GM18498 (cell line): ENCODE results near the gene CD247.
A peak's percentile ranks its signal among the peaks of the same experiment; 100 is the strongest.
"Not testable (repeated sequence)": the region's sequence is repeated elsewhere in the genome, so short reads cannot be mapped to it uniquely, and the experiment has no call there.

ENCODE experiments used
- ATAC-seq: cut with Tn5 transposase; IDR thresholded peaks from one replicate; pipeline ENCODE4 v1.9.1; 2021; ENCODE audit warnings: mild to moderate bottlenecking, moderate library complexity; ENCODE audit not compliant: unreplicated experiment

The CD247 gene

DNA sequence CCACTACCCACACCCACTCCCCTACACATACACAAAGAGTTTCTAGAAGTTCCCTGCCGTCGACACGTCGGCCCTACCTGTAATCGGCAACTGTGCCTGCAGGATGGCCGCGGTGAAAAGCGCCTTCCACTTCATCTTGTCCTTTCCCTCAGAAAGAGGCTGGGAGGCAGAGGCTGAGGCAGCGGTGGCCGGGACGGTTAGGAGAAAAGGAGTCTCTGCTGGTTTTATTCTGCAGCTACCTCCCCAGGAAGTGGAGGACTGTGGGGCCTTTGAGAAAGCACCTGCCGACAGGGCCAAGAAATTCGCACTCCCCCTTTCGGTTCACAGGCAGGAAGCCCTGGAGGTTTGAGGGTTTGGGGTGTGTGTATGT, at the start of gene CD247:
Gene CD247, minus strand, starts transcription at position 199 of the 370 bp plus-strand sequence. Its CDS starts 64 bp downstream, at position 135.
- ATAC-seq, result no peak

DNA sequence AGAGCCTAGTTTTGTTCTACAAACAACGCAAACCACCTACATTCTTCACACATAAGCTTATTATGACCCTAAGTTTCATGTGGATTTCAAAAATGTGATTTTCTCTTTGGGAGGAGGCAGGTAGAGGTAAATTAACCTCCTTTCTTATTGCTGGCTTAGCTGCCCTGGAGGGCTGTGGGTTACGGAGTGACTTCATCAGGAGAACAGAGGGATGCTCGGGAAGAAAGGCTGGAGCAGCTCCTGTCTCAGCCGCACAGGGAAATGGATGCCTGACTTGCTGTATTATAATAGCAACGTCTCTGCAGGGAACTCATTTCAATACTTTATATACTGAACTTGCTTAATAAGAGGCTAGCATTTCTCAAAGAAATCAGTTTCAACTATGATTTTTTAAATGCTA, 49.3 kb upstream of the CD247 start:
- ATAC-seq, result no peak

DNA sequence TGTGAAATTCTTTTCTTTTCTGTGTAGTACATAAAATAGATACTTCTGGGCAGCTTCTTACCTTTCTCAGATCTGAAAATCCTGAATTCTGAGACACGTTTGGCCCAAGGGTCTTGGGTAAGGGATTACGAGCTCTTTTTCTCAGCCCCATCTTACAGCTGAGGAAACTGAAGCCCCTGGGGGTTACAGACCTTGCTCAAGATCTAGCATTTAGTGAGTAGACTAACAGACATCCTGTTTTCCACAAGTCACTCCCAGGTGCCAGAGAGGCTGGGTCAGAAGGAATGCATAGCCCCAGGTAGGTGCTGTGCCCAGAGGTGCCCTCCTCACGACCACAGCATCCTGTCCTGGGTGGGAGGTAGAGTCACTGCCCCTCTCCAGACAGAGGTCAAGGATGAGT, 48.4 kb upstream of the CD247 start:
- no peak for ATAC-seq

GRCh38 chr1:167565922-167566321, 47.6 kb upstream of the CD247 start:
- ATAC-seq, result no peak

DNA sequence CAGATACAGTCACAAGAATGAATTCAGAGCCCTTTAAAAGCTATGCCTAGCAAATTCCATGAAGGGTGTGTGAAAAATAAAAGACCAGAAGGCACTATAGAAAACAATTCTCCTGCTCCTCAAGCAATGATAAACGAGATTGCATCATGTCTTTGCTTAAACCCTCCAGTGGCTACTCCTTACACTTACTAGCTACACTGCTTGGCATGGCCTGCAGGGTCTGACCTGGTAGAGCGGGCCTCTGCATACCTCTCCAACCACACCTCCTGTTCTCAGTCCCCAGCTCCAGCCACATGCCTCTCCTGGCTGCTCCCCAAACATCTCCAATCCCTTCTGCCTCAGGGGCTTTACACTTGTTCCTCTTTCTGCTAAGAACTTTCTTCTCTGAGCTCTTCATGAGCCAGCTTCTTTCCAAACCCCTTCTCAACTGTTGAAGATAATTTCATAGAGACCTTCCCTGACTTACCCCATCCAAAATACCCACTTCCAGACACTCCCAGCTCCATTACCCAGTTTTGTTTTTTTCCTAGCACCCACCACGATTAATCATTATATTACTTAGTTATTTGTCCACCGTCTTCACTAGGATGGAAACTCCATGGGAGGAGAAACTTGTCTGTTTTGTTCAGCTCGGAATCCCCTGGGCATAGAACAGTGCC, 46.4 kb upstream of the CD247 start:
- ATAC-seq, result no peak

DNA sequence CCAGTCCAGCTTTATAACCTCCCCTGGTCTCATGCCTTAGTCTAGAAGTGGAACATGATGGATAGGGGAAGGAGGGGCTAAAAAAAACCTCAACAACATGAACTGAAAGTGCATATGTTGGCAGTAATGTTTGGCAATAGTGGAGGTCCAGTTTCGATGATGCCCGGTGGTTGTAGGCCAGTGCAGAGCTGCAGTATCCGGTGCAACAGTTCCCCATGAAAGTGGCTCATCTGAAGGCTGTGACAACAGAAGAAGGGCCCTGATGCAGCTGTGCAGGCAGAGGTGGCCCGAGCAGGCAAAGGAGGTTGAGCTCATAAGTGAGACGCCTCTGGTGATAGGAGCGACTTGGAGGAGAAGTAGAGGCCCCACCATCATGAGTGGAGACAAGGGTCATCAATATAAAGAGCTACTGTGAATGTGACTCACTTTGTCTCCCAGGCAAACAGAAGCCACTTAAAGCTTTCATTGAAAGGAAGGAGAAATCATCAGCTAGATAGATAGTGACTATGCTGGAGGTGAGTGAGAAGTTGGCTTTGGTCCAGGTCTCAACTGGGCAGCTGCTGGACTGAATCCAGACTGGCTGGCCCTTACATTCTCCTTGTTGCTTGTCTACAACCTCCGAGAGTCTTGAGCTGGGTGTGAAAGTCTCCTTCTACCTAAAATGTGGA, 45.4 kb upstream of the CD247 start:
- ATAC-seq, result no peak

DNA sequence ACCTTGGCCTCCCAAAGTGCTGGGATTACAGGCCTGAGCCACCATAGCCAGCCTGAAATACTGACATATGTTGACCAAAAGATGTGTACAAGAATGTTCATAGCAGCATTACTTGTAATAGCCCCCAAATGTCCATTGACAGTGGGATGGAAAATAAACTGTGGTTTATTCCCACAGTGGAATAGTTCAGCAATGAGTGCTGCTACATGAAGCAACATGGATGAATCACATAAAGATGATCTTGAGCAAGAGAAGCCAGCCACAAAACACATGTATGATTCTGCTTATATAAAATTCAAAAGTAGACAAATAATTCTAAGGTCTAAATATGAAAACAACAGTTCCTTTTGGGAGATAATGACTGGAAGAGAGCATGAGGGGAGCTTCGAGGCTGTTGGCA, 44.4 kb upstream of the CD247 start:
- no peak for ATAC-seq

GRCh38 chr1:167561753-167562152, 43.4 kb upstream of the CD247 start:
- no peak for ATAC-seq

GRCh38 chr1:167555971-167556714, 37.8 kb upstream of the CD247 start:
- peak; percentile 27 for ATAC-seq

- ATAC-seq, result not testable (repeated sequence)
Observed at GRCh38 chr1:167555072-167555471, 36.7 kb upstream of the CD247 start.

DNA sequence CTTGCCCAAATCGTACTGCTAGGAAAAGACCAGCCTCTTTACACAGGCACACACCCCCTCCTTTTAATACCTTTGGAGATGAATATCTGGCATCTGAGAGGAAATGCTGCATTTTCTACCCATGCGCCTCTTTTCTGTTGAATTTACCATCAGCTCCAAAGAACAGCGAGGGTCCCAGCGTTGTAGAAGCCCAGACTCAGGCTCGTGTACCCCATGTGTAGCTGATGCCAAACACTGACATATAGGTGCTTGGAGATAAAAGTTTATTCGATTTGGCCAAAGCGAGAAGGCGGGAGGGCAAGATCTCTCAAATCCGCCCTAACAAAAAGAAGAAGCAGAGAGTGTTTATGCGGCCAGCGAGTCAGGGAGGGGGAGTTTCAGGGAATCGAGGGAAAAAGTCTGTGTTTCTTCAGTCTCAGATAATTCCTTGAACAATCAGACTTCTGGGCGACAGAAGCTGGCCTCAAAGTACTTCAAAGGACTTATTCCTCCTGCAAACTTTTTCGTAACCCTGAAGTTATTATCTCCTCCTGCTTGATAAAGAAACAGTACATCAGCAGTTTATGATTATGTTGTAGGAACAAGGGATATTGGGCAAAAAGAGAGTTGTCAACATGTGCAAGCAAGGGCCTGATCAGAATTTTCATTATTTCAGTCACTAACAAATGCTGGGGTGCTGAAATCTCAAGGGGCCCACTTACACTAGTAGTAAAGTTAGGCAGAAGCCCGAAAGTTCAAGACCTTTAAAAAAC, 35.9 kb upstream of the CD247 start:
- peak; percentile 15 for ATAC-seq

GRCh38 chr1:167553136-167554027, 35.1 kb upstream of the CD247 start, which contains the start of gene CREG1:
TSS of gene CREG1 (minus strand) at chr1:167553762.
- ATAC-seq, result peak; percentile 98

GRCh38 chr1:167551362-167551761, 33.0 kb upstream of the CD247 start:
- ATAC-seq, result no peak

- ATAC-seq, result no peak
Observed at GRCh38 chr1:167548059-167548932, 30.0 kb upstream of the CD247 start.

GRCh38 chr1:167546935-167547334, 28.6 kb upstream of the CD247 start:
- ATAC-seq, result no peak

DNA sequence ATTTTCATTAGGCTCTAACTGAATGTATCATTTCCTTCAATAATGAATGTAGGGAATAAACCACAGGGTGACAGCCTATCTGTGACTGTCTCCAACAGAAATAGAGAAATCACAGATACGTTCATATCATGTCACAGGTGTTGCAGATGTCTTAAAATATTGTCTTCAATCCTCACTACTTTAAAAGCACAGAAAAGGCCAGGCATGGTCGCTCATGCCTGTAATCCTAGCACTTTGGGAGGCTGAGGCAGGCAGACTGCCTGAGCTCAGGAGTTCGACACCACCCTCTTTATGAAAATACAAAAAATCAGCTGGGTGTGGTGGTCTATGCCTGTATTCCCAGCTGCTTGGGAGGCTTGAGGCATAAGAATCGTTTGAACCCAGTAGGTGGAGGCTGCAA, 27.0 kb upstream of the CD247 start:
- ATAC-seq, result no peak

DNA sequence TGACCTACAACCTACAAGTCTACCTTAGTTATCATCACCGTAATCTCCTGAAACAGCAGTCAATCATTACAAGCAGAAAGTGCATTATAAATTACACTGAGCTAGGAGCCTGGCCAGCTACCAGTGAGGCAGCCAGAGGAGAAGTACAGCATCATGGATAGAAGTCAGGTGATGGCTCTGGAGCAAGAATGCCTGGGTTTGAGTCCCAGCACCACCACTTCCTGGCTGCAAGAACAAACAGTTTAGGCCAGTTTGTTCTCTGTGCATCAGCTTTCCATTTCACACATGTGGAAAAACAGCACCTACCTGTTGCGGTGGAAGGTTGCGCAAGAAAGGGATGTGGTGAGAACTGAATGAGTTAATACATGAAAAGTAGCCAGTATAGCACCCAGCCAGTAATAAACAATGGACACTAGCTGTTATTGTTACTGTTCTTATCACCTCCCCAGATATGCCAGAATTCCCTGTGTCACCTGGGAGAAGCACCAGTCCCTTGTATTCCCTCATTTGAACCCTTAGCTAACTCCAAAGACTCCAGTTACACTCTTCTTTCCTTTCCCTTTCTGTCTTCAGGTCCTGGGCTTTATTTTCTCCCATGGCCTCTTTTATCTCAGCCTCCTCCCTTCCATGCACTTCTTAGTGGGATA, 26.2 kb upstream of the CD247 start:
- ATAC-seq, result no peak

DNA sequence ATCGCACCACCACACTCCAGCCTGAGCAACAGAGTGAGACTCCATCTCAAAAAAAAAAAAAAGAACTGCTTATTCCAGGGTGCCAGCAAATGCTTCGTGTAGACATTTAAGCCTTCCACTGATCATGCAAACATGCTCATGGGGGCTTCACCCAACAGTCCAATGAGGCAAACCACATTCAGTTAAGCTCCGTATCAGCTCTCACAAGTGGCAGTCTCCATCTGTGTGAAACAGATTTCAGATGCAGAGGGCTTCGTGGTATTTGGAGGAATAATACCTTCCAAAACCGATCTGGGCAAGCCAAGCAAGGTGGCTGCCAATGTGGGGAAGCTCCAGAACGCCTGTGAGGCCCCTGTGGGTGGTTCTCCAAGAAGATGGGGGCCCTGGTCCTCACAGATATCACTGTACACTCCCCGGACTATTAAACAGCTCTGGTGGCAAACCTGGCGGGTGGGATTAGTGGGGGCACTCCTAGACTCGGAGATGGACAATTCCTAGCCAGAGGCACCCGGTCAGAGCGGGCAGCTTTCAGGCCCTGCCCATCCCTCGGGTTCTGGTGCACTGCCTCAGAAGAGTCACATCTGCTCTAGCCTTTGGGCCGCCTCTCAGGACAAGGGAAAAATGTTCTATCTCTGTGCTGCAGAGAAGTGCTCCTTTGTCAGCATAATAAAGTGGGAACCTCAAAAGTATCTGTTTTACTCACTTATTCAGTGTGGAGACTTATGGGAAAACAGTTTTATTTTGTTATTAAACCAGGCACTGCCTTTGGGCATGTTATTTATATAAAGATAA, 25.1 kb upstream of the CD247 start:
- no peak for ATAC-seq
